Tongue (tissue), 2 donors: Measurements from ENCODE around the gene UBE2J2. TPM values are rescaled to one million over a fixed set of nuclear protein-coding genes. Genes with fewer than 3 reads are reported as not detected.

Experiments used
- DNase-seq: peaks from one replicate; pipeline ENCODE4 v3.0.0-alpha.2; 2015
- total RNA-seq: library from RNA; depleted of rRNA; stranded (reverse); fragments of >200 nt; gene quantifications from one replicate; pipeline ENCODE4 v1.2.3, GENCODE V29; 2014

The UBE2J2 gene
- total RNA-seq, 1 donor from 2014 or later, result 34.6 TPM

- no peak for DNase-seq
Observed at GRCh38 chr1:1239614-1240347, 33.9 kb downstream of the UBE2J2 start.

GRCh38 chr1:1239227-1239613 lies 34.4 kb downstream of the UBE2J2 start:
- no peak for DNase-seq

GRCh38 chr1:1238702-1239178 lies 34.9 kb downstream of the UBE2J2 start:
- DNase-seq, result no peak

DNA sequence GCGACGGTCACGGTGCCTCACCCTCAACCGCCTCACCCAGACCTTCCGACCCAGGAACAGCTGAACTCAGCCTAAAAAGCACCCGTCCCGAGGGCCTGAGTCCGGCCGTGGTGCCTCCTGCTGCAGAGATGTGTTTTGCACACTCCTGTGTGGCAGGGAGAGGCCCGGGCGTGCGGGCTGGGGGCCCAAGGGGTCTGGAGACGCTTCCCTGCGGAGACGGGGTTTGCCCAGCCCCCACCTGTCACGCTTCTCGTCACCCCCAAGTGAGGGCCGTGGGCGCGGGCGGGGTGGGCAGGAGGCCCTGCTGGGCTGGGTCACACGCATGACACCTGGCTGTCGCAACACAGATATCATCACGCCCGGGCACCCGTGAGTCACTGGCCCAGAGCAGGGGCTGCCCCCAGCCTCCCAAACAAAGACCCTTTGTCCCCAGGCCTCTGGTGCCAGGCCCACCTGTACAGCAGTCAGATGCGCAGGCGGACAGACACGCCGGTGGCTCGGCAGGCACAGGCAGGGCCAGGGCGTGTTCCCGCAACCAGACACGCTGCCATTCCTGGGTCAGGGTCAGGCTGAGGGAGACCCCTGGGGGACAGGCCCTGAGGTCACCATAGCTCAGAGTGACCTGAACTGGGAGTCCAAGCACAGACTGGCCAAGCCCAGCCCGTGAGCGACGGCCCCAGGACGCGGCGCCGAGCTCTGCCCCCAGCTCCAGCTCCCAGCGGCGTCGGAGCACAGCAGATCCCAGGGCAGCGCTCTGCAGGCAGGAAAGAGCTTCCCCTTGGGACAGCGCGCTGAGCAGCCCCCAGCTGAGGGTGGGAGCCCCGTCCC lies 35.6 kb downstream of the UBE2J2 start:
- DNase-seq, result peak; percentile 19

- no peak for DNase-seq
Observed at GRCh38 chr1:1236945-1237873, 36.4 kb downstream of the UBE2J2 start.

GRCh38 chr1:1236176-1236763 lies 37.4 kb downstream of the UBE2J2 start:
- DNase-seq, result peak; percentile 59

DNA sequence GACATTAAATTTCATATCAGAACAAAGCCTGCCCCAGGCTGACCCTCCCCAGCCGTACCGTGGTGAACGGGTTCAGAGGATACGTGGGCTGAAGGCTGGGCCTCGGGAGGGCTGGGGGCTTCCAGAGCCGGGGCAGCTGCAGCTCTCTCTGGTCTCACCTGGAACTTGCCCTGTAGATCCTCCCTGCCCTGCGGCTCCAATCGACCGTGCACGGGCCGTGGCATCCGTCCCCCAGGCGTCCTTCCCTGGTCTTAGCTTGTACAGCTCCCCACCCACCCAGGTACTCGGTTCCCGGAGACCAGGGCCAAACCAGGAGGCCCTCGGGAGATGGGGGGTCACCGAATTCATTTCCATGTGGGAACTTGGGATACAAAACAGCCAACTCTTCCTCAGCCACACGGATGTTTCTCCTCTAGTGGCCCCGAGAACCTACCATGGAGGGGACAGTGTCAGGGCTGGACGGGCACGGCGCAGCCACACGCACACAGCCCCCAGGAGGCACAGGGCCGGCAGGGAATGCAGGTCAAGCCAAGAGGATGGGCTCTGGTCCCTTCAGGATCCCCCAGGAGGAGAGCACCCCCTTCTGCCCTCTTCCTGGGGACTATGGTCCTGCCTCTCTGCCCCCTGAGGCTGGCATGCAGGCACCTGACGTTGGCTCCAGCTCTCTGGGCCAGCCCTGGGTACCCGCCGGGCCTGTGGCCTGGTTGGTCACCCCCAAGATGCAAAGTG lies 38.5 kb downstream of the UBE2J2 start:
- DNase-seq, result no peak

DNA sequence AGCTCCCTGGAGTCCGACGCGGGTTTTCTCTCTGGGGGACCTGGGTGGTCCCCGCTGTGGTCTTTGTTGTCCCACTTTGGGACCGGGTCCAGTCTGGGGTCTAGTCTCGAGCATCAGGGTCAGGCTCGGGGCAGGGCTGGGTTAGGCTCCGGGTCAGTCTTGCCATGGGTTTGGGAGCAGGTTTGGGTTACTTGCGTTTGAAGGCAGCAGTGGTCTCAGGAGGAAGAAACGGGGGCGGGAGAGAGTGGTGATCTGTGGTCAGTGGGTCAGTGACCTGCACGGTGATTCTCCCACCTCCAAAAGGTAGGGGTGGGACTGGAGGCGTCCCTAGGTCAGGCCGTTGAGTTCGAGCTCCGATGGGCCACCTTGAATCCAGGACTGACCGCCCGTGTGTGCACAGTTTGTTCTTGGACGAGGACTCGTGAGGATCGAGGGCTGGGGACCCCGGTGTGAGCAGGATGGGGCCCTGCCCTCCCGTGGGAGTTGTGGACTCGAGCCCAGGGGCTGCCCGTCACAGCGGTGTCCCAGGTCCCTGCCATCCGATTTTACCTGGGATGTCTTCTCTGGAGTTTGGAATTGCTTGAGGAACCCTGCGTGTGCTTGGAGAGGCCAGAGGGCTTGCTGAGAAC lies 39.4 kb downstream of the UBE2J2 start:
- DNase-seq, result no peak

- no peak for DNase-seq
Observed at GRCh38 chr1:1233567-1233892, 40.1 kb downstream of the UBE2J2 start.

DNA sequence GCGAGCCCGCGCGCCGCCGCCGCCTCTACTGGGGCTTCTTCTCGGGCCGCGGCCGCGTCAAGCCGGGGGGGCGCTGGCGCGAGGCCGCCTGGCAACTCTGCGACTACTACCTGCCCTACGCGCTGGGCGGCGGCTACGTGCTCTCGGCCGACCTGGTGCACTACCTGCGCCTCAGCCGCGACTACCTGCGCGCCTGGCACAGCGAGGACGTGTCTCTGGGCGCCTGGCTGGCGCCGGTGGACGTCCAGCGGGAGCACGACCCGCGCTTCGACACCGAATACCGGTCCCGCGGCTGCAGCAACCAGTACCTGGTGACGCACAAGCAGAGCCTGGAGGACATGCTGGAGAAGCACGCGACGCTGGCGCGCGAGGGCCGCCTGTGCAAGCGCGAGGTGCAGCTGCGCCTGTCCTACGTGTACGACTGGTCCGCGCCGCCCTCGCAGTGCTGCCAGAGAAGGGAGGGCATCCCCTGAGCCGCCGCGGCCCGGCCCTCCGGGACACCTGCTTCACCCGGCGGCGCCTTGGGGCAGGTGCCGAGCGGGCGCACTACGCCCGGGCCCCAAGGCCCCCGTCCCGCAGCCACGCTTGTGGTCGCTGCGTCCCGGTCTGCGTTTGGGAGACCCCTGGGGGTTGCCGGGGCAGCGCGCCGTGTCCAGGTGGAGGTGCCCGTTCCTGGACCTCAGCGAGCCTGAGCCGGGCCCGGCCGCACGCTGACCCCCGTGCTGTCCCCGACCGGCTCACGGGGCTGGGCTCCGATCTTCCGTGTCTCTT lies 40.7 kb downstream of the UBE2J2 start:
- DNase-seq, result no peak

GRCh38 chr1:1232208-1232795 lies 41.4 kb downstream of the UBE2J2 start, which contains the start of gene B3GALT6:
B3GALT6 (plus strand) TSS chr1:1232237; CDS start chr1:1232279, 42 bp downstream.
- no peak for DNase-seq

DNA sequence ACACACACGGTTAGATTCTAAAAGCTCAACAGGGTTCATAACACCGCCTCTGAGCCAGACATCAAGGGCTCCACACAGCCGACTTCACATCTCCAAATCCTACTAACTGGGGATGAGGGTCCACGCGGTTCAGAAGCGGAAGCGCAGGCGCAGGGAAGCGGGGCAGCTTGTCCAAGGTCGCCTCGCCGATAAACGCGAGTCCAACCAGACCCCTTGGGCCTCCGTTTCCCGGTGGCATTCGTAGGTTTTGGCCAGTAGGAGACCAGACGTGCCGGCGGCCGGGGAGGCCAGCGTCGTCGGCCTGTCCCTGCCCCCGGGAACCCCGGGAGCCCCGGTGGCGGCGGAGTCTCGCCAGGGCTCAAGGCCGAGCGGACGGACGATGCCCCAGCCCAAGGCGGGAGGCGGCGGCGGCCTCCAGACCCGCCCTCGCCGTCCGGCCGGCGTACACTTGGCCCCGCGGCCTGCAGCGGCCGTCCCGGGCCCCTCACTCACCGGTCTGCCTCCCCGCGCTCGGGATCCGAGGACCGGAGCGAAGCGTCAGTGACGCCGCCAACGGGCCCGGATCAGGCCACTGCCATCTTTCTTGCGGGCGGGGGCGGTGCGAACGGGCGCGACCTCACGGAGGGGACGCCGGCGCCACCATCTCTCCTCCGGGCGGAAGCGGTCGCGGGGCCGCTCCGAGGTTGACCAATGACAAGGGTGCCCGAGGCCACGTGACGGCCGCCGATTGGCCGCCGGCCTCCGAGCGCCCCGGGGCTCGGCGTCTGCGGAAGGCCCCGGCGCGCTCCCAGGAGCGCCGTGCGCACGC lies 42.0 kb downstream of the UBE2J2 start, which contains the start of gene SDF4:
SDF4 (minus strand) TSS at position 602 of the 808 bp plus-strand sequence. CDS start 3,229 bp downstream, outside the sequence.
- DNase-seq, result peak; percentile 98

DNA sequence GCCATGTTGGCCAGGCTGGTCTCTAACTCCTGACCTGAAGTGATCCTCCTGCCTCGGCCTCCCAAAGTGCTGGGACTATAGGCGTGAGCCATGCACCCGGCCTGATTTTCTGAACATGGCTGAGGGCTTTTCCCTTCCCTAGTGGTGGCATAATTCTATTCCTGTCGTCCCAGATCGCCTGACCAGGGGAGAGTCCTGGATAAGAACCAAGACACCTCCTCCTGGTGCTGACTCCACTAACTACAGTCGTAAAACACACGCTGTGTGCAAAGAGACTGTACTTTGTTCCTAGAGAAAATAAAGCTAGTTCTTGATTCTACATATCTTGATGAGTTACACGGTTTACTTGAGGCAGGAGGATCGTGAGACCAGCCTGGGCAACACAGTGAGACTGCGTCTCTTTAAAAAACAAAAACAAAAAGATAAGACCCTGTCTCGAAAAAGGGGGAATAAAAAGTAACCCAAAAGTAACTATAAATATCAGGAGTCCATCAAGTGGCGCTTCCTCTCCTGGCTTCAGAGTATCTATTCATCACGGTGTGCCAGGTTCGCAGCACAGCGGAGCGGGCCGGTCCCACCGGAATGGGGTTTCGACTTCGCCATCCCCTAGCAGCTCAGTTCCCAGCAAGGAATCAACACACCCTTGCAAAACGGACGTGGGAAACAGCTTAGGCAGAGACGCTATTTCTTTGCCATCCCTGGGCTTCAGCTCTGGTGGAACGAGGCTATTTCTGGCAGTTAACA lies 42.8 kb downstream of the UBE2J2 start:
- no peak for DNase-seq

DNA sequence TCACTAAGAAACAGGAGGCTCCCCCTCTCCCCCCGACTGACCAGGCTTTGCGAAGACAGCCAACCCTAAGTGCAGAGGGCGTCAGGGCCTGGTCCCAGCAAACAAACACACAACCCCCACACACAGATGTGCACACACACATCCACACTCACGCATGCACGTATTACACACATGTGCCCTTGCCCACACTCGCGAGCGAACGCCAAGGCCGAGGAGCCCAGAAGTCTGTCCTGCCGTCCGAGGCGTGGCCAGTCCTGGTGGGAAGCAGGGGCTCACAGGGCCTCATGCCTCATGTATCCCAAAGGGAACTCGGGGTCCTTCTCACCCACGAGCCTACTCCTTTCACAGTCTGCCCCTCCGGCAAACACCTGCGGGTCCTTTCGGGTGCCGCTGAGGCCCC lies 43.9 kb downstream of the UBE2J2 start:
- no peak for DNase-seq

DNA sequence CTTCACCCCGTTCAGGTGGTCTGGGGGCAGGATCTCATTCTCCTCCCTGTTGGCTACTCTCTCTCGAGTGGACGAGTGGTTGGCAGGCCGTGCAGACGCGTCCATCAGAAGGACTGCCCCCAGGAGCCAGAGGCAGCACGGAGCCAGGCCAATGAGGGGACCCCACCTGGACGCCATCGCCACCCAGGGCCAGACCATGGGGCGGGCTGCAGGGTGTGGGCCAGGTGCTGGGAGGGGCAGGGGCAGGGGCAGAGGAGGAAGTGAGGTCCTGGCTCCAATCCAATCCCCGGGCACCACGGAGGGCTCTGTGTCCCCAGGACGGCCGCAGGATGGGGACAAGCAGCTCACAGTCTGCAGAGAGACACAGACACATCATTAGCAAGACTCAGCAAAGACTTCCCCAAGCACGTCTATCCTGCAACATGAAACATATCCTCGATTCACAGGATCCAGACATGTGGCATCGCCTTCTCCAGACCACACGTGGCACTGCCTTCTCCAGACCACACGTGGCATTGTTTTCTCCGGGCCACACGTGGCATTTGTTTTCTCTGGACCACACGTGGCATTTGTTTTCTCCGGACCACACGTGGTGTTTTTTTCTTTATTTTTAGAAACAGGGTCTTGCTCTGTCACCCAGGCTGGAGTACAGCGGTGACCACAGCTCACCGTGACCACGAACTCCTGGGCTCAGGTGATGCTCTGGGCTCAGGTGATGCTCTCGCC lies 44.9 kb downstream of the UBE2J2 start:
- DNase-seq, result no peak

DNA sequence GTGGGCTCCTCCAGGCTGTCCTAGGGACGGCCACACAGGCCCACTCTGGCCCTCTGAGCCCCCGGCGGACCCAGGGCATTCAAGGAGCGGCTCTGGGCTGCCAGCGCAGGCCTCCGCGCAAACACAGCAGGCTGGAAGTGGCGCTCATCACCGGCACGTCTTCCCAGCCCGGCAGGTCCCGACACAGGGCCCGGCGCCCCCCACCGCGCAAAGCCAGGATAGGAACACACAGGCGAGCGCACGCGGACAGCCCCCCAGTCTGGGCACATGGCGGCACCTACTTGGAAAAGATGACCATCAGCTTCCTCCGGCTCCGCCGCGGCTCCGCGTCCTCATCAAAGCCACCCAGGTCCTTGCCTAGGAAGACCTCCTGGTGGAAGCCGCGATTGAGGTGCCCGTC lies 45.5 kb downstream of the UBE2J2 start:
- DNase-seq, result no peak

DNA sequence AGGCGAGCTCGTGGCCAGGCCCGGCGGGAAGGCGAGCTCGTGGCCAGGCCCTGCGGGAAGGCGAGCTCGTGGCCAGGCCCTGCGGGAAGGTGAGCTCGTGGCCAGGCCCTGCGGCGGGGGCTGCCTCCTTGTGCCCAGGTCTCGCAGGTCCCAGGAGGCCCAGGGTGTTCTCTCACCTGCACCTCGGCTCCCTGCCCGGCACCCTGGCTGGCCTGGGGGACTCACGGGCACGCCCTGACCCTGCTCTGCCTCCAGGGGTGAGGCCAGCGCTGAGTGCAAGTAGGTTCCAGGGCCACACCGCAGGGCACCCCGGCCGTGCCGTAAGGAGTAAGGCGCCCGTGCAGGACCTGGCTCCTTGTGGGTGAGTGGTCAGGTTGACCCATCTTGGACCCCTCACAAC lies 46.3 kb downstream of the UBE2J2 start:
- no peak for DNase-seq
